IMR-90 (cell line): ENCODE measurements around the gene MRGPRF. TPM values are rescaled to one million over a fixed set of nuclear protein-coding genes. Genes with fewer than 3 reads are reported as not detected.

Experiments used
- ATAC-seq: fragments of 200-7000 bp; cut with Tn5 transposase; 2 replicates; pipeline ENCODE4 v1.9.1; 2020; ENCODE audit warnings: low read depth, mild to moderate bottlenecking, moderate library complexity
- BruUV-seq: library from RNA; stranded (reverse); fragments of 400-500 nt; replicated peaks from 2 replicates; lab custom pipeline; 2021; lab: Mats Ljungman, UMichigan
- CTCF ChIA-PET: fragments of 300-600 bp; formaldehyde crosslinking; extraction: SDS; loops from one replicate; lab custom pipeline; 2021; ENCODE audit warnings: antibody characterized with exemption; lab: Yijun Ruan, JAX
- POLR2A ChIA-PET: fragments of 300-600 bp; sonication (Branson Sonifier 250); formaldehyde crosslinking; loops from one replicate; lab custom pipeline; 2022; ENCODE audit warnings: antibody characterized with exemption; ENCODE audit not compliant: unreplicated experiment; lab: Charles Lee
- DNase-seq: peaks from one replicate; pipeline ENCODE4 v3.0.0; 2013
- H2AFZ ChIP-seq: replicated peaks from 2 replicates; pipeline ENCODE3; 2013; ENCODE audit warnings: low read length, mild to moderate bottlenecking; ENCODE audit not compliant: poor library complexity
- H2AK5ac ChIP-seq: 2 replicates; pipeline ENCODE4 v1.6.1; 2013; ENCODE audit warnings: low read depth, low read length, inconsistent platforms
- H2AK9ac ChIP-seq: replicated peaks from 2 replicates; pipeline ENCODE3; 2013; ENCODE audit warnings: mild to moderate bottlenecking, low read depth, low read length, moderate library complexity; ENCODE audit not compliant: poor library complexity
- H2BK120ac ChIP-seq: 2 replicates; pipeline ENCODE4 v1.6.1; 2013; ENCODE audit warnings: low read depth, low read length, inconsistent platforms
- H2BK15ac ChIP-seq: 3 replicates; pipeline ENCODE4 v1.6.1; 2013; ENCODE audit warnings: low read depth, low read length, inconsistent platforms
- H2BK20ac ChIP-seq: 2 replicates; pipeline ENCODE4 v1.6.1; 2013; ENCODE audit warnings: low read depth, mild to moderate bottlenecking, inconsistent platforms, low read length, moderate library complexity
- H2BK5ac ChIP-seq: 2 replicates; pipeline ENCODE4 v1.6.1; 2013; ENCODE audit warnings: mild to moderate bottlenecking, low read depth, low read length, inconsistent platforms; ENCODE audit not compliant: poor library complexity, severe bottlenecking
- H3K14ac ChIP-seq: replicated peaks from 2 replicates; pipeline ENCODE4 v1.6.1; 2013; ENCODE audit warnings: low read depth, low read length, inconsistent platforms
- H3K18ac ChIP-seq: 2 replicates; pipeline ENCODE4 v1.6.1; 2013; ENCODE audit warnings: low read depth, low read length, control low read depth
- H3K23ac ChIP-seq: 2 replicates; pipeline ENCODE4 v1.6.1; 2013; ENCODE audit warnings: low read depth, low read length, inconsistent platforms
- H3K27ac ChIP-seq: 2 replicates; pipeline ENCODE4 v1.5.1; 2013; ENCODE audit warnings: mild to moderate bottlenecking, control low read depth, low read length; ENCODE audit not compliant: insufficient read depth
- H3K27me3 ChIP-seq: 2 replicates; pipeline ENCODE4 v1.6.1; 2013; ENCODE audit warnings: low read length; ENCODE audit not compliant: control insufficient read depth, insufficient read depth
- H3K36me3 ChIP-seq: 2 replicates; pipeline ENCODE4 v1.6.1; 2013; ENCODE audit warnings: low read length, mixed read lengths; ENCODE audit not compliant: control insufficient read depth, insufficient read depth
- H3K4ac ChIP-seq: 2 replicates; pipeline ENCODE4 v1.6.1; 2013; ENCODE audit warnings: low read depth, low read length, inconsistent platforms
- H3K4me1 ChIP-seq: 2 replicates; pipeline ENCODE4 v1.6.1; 2013; ENCODE audit warnings: low read length, mixed read lengths; ENCODE audit not compliant: control insufficient read depth, insufficient read depth
- H3K4me2 ChIP-seq: 2 replicates; pipeline ENCODE4 v1.6.1; 2013; ENCODE audit warnings: low read depth, mild to moderate bottlenecking, control low read depth, low read length, moderate library complexity
- H3K4me3 ChIP-seq: 2 replicates; pipeline ENCODE4 v1.5.1; 2013; ENCODE audit warnings: low read depth, mild to moderate bottlenecking, control low read depth, low read length, moderate library complexity; ENCODE audit not compliant: insufficient read depth
- H3K56ac ChIP-seq: 2 replicates; pipeline ENCODE4 v1.6.1; 2013; ENCODE audit warnings: low read length, inconsistent platforms; ENCODE audit not compliant: insufficient read depth; ENCODE audit errors: extremely low read depth
- H3K79me1 ChIP-seq, 2 experiments: 2 replicates each; pipeline ENCODE4 v1.6.1; 2013; ENCODE audit warnings: low read length in 2 of 2, inconsistent platforms in 1 of 2, low read depth in 1 of 2
- H3K9ac ChIP-seq: 2 replicates; pipeline ENCODE4 v1.6.1; 2013; ENCODE audit warnings: low read depth, low read length, control low read depth
- H3K9me1 ChIP-seq: 2 replicates; pipeline ENCODE4 v1.6.1; 2013; ENCODE audit warnings: low read length, inconsistent platforms; ENCODE audit not compliant: insufficient read depth
- H3K9me3 ChIP-seq: 2 replicates; pipeline ENCODE4 v1.6.1; 2013; ENCODE audit warnings: low read length; ENCODE audit not compliant: control insufficient read depth, insufficient read depth
- H4K20me1 ChIP-seq: 2 replicates; pipeline ENCODE4 v1.6.1; 2013; ENCODE audit warnings: low read length, inconsistent platforms; ENCODE audit not compliant: insufficient read depth
- H4K5ac ChIP-seq: 2 replicates; pipeline ENCODE4 v1.6.1; 2013; ENCODE audit warnings: mild to moderate bottlenecking, low read depth, low read length, control low read depth
- H4K8ac ChIP-seq, 2 experiments: 2 replicates each; pipeline ENCODE4 v1.6.1; 2013; ENCODE audit warnings: low read depth in 2 of 2, low read length in 2 of 2, control low read depth in 1 of 2, inconsistent platforms in 1 of 2
- H4K91ac ChIP-seq: 2 replicates; pipeline ENCODE4 v1.6.1; 2013; ENCODE audit warnings: low read depth, low read length, inconsistent platforms; ENCODE audit not compliant: insufficient read depth
- CEBPB ChIP-seq: IDR thresholded peaks from 2 replicates; pipeline ENCODE4 v1.6.1; 2012; ENCODE audit warnings: low read depth, low read length, improper control_type of control experiment
- MAFK ChIP-seq: IDR thresholded peaks from 2 replicates; pipeline ENCODE4 v1.6.1; 2012; ENCODE audit warnings: low read depth, low read length, improper control_type of control experiment
- MAZ ChIP-seq: IDR thresholded peaks from 2 replicates; pipeline ENCODE4 v1.6.1; 2012; ENCODE audit warnings: low read depth, mild to moderate bottlenecking, low read length, improper control_type of control experiment, moderate library complexity, borderline replicate concordance
- NFE2L2 ChIP-seq: fragments of 150-350 bp; IDR thresholded peaks from 2 replicates; pipeline ENCODE4 v1.6.1; 2016; ENCODE audit warnings: low read depth, mild to moderate bottlenecking, low read length
- RCOR1 ChIP-seq: IDR thresholded peaks from 2 replicates; pipeline ENCODE4 v1.6.1; 2012; ENCODE audit warnings: mild to moderate bottlenecking, low read length, improper control_type of control experiment; ENCODE audit not compliant: insufficient replicate concordance
- SMC3 ChIP-seq: fragments of 150-350 bp; IDR thresholded peaks from 2 replicates; pipeline ENCODE4 v1.6.1; 2016; ENCODE audit warnings: low read depth, mild to moderate bottlenecking, antibody characterized with exemption, low read length, moderate library complexity
- WGBS, 2 experiments: methylation state at CpG; one replicate each; pipeline versions ENCODE4 v1.1.5 to v1.1.7; 2013; ENCODE audit warnings: missing lambda C conversion rate in 2 of 2; ENCODE audit not compliant: insufficient read length in 1 of 2; ENCODE audit errors: extremely low coverage in 2 of 2; 5-methylcytosine and 5-hydroxymethylcytosine counted together
- dilution Hi-C: fragments of 300-500 bp; cut with HindIII; formaldehyde crosslinking; loops from one replicate; pipeline ENCODE4 v1.14.3; 2018; ENCODE audit warnings: low sequenced_read_pairs; ENCODE audit not compliant: unreplicated experiment
- in situ Hi-C: fragments of 300-500 bp; cut with MboI; formaldehyde crosslinking; loops from 3 replicates; pipeline ENCODE4 v1.14.3; 2019; ENCODE audit warnings: low sequenced_read_pairs, inconsistent platforms, mixed read lengths
- intact Hi-C: fragments of 100-400 bp; cut with micrococcal nuclease; formaldehyde crosslinking; loops from 2 replicates; pipeline ENCODE4 v1.10.0; 2022
- polyA plus RNA-seq, 3 experiments: library from polyadenylated mRNA; depleted of rRNA; stranded (reverse); fragments of >200 nt; gene quantifications; 2 replicates each; pipeline ENCODE4 v1.2.3, GENCODE V29; 2012; ENCODE audit warnings: low replicate concordance in 1 of 3
- total RNA-seq: library from RNA; depleted of rRNA; stranded (reverse); fragments of >200 nt; gene quantifications from 2 replicates; pipeline ENCODE4 v1.2.3, GENCODE V29; 2012
- TF ChIP-seq, protein P1 (sequence below): fragments of 150-350 bp; IDR thresholded peaks from 2 replicates; pipeline ENCODE4 v1.6.1; 2017; ENCODE audit warnings: mild to moderate bottlenecking, antibody characterized with exemption, low read length, low read depth
- TF ChIP-seq, protein P2 (sequence below): fragments of 150-350 bp; IDR thresholded peaks from 2 replicates; pipeline ENCODE4 v1.6.1; 2016; ENCODE audit warnings: low read depth, mild to moderate bottlenecking, low read length, moderate library complexity, borderline replicate concordance

MRGPRF gene
- total and polyA plus RNA-seq, 2 of the 4 experiments (the other 2 are of a cell fraction): 6.3 to 28.8 TPM

DNA sequence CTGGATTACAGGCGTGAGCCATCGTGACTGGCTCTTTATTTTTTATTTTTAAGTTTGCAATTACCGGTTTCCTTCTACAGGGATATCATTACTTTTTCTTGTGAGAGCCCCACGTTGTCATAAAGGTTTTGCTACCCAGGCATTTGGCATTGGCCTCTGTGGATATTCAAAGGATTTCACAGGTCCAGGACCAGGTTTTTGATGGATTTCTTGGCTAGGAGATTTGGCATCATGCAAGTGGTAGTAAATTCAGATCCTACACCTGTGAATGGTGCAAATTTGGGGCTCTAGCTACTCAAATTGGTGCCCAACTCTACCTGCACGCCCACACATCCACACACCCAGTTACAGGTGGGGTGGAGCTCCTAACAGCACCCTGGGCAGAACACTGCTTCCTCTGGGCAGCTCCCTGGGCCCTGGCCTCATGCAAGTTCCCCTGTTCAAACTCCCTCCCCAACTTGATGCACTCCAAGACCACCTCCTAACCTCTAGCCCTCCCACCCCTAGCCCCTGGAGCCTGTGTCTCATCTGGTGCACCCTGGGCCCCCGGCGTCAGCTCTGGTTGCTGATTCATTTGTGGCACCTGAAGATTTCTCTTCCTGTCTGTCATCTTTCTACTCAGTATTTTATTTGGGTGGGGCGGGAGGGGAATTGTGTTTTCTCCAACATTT, 23.0 kb downstream of the MRGPRF start:
- in situ Hi-C loops (no loop called here), intact Hi-C loops (no loop called here), dilution Hi-C loops (no loop called here)
- H4K91ac ChIP-seq: no peak overlapping the region
- no peak overlapping the region for H3K56ac ChIP-seq
- no peak overlapping the region for H3K4me2 ChIP-seq
- H2BK15ac ChIP-seq: no peak overlapping the region
- no peak overlapping the region for H2BK120ac ChIP-seq
- H2BK20ac ChIP-seq: no peak overlapping the region
- BruUV-seq: no TSS peak
- no peak overlapping the region for H3K4me3 ChIP-seq
- WGBS, 2 experiments: 61% methylated on average over 2 of the region's 8 CpGs; no CpG with 5 or more reads in 1 of the 2 experiments
- no peak overlapping the region for H3K18ac ChIP-seq
- H2BK5ac ChIP-seq: no peak overlapping the region
- H3K4me1 ChIP-seq: no peaks in the 10 kb centered on the region
- no peak overlapping the region for H3K4ac ChIP-seq
- H4K20me1 ChIP-seq: no peaks in the 10 kb centered on the region
- no peak overlapping the region for H3K14ac ChIP-seq
- H2AK9ac ChIP-seq: no peak overlapping the region
- H3K9me1 ChIP-seq: no peaks in the 10 kb centered on the region
- H2AK5ac ChIP-seq: no peak overlapping the region
- no peak overlapping the region for H2AFZ ChIP-seq
- no peak overlapping the region for H4K8ac ChIP-seq
- no peak overlapping the region for H3K27ac ChIP-seq
- no peak overlapping the region for H3K9ac ChIP-seq
- no peaks in the 10 kb centered on the region for H3K79me1 ChIP-seq
- no peaks in the 10 kb centered on the region for H3K36me3 ChIP-seq
- TF ChIP-seq SMC3 (no peak), RCOR1 (no peak), CEBPB (no peak), NFE2L2 (no peak), MAZ (no peak), MAFK (no peak)
- TF ChIP-seq, protein P1, sequence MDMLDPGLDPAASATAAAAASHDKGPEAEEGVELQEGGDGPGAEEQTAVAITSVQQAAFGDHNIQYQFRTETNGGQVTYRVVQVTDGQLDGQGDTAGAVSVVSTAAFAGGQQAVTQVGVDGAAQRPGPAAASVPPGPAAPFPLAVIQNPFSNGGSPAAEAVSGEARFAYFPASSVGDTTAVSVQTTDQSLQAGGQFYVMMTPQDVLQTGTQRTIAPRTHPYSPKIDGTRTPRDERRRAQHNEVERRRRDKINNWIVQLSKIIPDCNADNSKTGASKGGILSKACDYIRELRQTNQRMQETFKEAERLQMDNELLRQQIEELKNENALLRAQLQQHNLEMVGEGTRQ: no peak
- TF ChIP-seq, protein P2, sequence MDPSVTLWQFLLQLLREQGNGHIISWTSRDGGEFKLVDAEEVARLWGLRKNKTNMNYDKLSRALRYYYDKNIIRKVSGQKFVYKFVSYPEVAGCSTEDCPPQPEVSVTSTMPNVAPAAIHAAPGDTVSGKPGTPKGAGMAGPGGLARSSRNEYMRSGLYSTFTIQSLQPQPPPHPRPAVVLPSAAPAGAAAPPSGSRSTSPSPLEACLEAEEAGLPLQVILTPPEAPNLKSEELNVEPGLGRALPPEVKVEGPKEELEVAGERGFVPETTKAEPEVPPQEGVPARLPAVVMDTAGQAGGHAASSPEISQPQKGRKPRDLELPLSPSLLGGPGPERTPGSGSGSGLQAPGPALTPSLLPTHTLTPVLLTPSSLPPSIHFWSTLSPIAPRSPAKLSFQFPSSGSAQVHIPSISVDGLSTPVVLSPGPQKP: no peak
- no peak for ATAC-seq
- H3K27me3 ChIP-seq: peaks cover 36% of the 10 kb centered on the region
- POLR2A ChIA-PET: no interaction called here
- no peak overlapping the region for H3K23ac ChIP-seq
- no peak overlapping the region for H4K5ac ChIP-seq
- H3K9me3 ChIP-seq: no peaks in the 10 kb centered on the region; the same call in 1 of the 2 replicates
- no peak for DNase-seq
- CTCF ChIA-PET: no interaction called here
